SU-DHL-6 (cell line): ENCODE measurements around the gene TMEM169.

ENCODE experiments used
- EZH2phosphoT487 ChIP-seq: fragments of 200-600 bp; sonication (generic), shearing (Covaris generic); conservative IDR thresholded peaks from 2 replicates; pipeline ENCODE4 v1.6.1; 2018; ENCODE audit warnings: mild to moderate bottlenecking, antibody characterized with exemption, low read length, moderate library complexity, mixed read lengths
- TF ChIP-seq, protein P1 (sequence below): fragments of 200-600 bp; sonication (generic); IDR thresholded peaks from one replicate; pipeline ENCODE4 v1.5.1; 2017; ENCODE audit warnings: antibody characterized with exemption, mild to moderate bottlenecking, low read length, moderate library complexity; ENCODE audit not compliant: insufficient read depth, poor library complexity, severe bottlenecking

- TF ChIP-seq, protein P1, sequence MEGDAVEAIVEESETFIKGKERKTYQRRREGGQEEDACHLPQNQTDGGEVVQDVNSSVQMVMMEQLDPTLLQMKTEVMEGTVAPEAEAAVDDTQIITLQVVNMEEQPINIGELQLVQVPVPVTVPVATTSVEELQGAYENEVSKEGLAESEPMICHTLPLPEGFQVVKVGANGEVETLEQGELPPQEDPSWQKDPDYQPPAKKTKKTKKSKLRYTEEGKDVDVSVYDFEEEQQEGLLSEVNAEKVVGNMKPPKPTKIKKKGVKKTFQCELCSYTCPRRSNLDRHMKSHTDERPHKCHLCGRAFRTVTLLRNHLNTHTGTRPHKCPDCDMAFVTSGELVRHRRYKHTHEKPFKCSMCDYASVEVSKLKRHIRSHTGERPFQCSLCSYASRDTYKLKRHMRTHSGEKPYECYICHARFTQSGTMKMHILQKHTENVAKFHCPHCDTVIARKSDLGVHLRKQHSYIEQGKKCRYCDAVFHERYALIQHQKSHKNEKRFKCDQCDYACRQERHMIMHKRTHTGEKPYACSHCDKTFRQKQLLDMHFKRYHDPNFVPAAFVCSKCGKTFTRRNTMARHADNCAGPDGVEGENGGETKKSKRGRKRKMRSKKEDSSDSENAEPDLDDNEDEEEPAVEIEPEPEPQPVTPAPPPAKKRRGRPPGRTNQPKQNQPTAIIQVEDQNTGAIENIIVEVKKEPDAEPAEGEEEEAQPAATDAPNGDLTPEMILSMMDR: no peak
- TF ChIP-seq EZH2phosphoT487: no peak
These were observed 12.7 kb upstream of the TMEM169 start for GRCh38 chr2:216069028-216069427.
